ENCODE results near the gene WHRN. TPM values are rescaled to one million over a fixed set of nuclear protein-coding genes. Genes with fewer than 3 reads are reported as not detected.

Gene WHRN
- total RNA-seq, 2 experiments from 2014 or later: 19.9 to 20.5 TPM

DNA sequence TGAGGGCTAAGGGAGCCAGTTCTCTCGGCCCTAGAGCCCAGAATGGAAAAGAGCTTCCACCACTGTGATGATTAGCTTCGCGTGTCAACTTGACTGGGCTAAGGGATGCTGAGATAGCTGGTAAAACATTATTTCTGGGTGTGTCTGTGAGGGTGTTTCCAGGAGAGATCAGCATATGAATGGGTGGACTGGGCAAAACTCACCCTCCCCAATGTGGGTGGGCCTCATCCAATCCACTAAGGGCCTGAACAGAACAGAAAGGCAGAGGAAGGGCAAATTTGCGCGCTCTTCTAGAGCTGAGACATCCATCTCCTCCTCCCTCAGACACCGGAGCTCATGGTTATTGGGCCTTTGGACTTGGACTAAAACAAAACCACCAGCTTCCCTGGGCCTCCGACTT lies 96.6 kb downstream of the WHRN start:
- no peak for ATAC-seq (ENCODE audit: poor library complexity)
- H3K4me3 ChIP-seq (ENCODE audit: low read length): no peak overlapping the region
- Mint-ChIP-seq H3K9me3 (no peaks in the 10 kb centered on the region), H3K27me3 (no peaks in the 10 kb centered on the region), H3K27ac (no peak overlapping the region), H3K36me3 (ENCODE audit: low read depth) (no peaks in the 10 kb centered on the region), H3K4me1 (ENCODE audit: low read depth) (peaks cover 7% of the 10 kb centered on the region), H3K4me3 (no peak overlapping the region)
- H3K4me1 ChIP-seq (ENCODE audit: insufficient read depth, low read length): peaks cover 11% of the 10 kb centered on the region
- CTCF ChIA-PET: interaction anchor here (0.7 to 6.5 kb wide), 2 partner anchors 245 to 273 kb away, joined by 3 to 76 read pairs; no protein-coding TSS in a partner anchor
- POLR2A ChIA-PET: no interaction called here
- TF ChIP-seq, protein P1, sequence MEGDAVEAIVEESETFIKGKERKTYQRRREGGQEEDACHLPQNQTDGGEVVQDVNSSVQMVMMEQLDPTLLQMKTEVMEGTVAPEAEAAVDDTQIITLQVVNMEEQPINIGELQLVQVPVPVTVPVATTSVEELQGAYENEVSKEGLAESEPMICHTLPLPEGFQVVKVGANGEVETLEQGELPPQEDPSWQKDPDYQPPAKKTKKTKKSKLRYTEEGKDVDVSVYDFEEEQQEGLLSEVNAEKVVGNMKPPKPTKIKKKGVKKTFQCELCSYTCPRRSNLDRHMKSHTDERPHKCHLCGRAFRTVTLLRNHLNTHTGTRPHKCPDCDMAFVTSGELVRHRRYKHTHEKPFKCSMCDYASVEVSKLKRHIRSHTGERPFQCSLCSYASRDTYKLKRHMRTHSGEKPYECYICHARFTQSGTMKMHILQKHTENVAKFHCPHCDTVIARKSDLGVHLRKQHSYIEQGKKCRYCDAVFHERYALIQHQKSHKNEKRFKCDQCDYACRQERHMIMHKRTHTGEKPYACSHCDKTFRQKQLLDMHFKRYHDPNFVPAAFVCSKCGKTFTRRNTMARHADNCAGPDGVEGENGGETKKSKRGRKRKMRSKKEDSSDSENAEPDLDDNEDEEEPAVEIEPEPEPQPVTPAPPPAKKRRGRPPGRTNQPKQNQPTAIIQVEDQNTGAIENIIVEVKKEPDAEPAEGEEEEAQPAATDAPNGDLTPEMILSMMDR (IDR thresholded peaks at IDR 0.05): no peak
- no peaks in the 10 kb centered on the region for H3K27me3 ChIP-seq (ENCODE audit: control insufficient read depth in 1 of 2, insufficient read depth in 2 of 2, low read length in 2 of 2)
- H3K36me3 ChIP-seq (ENCODE audit: insufficient read depth, low read length): no peaks in the 10 kb centered on the region
- no peaks in the 10 kb centered on the region for H3K9me3 ChIP-seq (ENCODE audit: control insufficient read depth in 1 of 2, insufficient read depth in 1 of 2, low read length in 2 of 2)
- no peak overlapping the region for H3K27ac ChIP-seq (ENCODE audit: low read depth in 1 of 2, low read length in 2 of 2)
- DNase-seq: no peak
- intact Hi-C loops (cut with DNase I, micrococcal nuclease): loop anchor here (5.0 to 10.0 kb wide), 4 partner anchors 79 to 1116 kb away; no protein-coding TSS in a partner anchor

DNA sequence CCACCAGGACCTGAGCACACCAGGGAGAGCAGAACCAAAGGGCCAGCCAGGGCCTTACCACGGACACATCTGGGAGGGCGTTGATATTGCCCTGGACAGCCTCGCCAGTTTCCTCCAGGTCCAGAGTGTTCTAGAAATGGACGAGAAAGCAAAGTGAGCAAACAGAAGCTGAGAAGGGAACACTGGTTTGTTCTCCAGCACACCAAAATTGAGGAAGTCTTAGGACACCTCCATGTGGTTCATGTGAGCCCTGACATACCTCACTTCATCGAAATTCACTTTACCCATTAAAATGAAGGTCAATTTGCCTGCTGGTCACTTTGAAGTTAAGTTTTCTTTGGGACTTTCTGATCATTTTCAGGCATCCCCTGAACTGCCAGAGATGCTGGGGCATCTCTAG lies 97.4 kb downstream of the WHRN start:
- DNase-seq: no peak
- Histone ChIP-seq H3K4me3 (ENCODE audit: low read length) (no peak overlapping the region), H3K9me3 (ENCODE audit: control insufficient read depth in 1 of 2, insufficient read depth in 1 of 2, low read length in 2 of 2) (no peaks in the 10 kb centered on the region), H3K36me3 (ENCODE audit: insufficient read depth, low read length) (no peaks in the 10 kb centered on the region), H3K27me3 (ENCODE audit: control insufficient read depth in 1 of 2, insufficient read depth in 2 of 2, low read length in 2 of 2) (no peaks in the 10 kb centered on the region), H3K27ac (ENCODE audit: low read depth in 1 of 2, low read length in 2 of 2) (no peak overlapping the region), H3K4me1 (ENCODE audit: insufficient read depth, low read length) (peaks cover 11% of the 10 kb centered on the region)
- ChIA-PET POLR2A (interaction anchor here (0.6 kb wide), 1 partner anchor 57 kb away, joined by 3 read pairs; no protein-coding TSS in a partner anchor), CTCF (interaction anchor here (1.3 to 6.5 kb wide), 2 partner anchors 100 to 246 kb away, joined by 5 to 76 read pairs; no protein-coding TSS in a partner anchor)
- no peaks in the 10 kb centered on the region for H3K27me3 Mint-ChIP-seq
- no peaks in the 10 kb centered on the region for H3K9me3 Mint-ChIP-seq
- peaks cover 7% of the 10 kb centered on the region for H3K4me1 Mint-ChIP-seq (ENCODE audit: low read depth)
- no peaks in the 10 kb centered on the region for H3K36me3 Mint-ChIP-seq (ENCODE audit: low read depth)
- H3K27ac Mint-ChIP-seq: no peak overlapping the region
- ATAC-seq (ENCODE audit: poor library complexity): no peak
- no peak overlapping the region for H3K4me3 Mint-ChIP-seq
- TF ChIP-seq, protein P1 (IDR thresholded peaks at IDR 0.05): no peak
- intact Hi-C loops (cut with DNase I, micrococcal nuclease): loop anchor here (2.0 to 10.0 kb wide), 5 partner anchors 79 to 1117 kb away; no protein-coding TSS in a partner anchor

DNA sequence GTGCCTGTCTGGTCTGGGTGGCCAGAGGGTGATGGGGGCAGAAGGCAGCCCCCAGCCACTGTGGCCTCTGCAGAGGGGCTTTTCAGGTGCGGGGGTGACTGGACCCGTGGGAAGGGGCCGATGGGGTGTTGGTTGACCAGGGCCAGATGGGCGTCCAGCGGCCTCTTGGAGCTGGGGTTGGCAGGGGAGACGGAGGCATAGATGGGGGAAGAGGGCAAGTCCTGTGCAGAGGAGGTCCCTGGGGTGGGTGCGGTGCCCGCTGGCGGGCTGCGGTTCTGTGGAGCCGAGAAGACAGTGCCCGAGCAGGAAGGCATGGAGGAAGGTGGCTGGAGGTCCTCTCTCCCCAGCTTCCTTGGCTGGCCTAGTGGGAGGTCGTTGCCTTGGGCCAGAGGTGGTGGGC lies 98.8 kb downstream of the WHRN start:
- Mint-ChIP-seq H3K9me3 (no peaks in the 10 kb centered on the region), H3K36me3 (ENCODE audit: low read depth) (no peaks in the 10 kb centered on the region), H3K4me1 (ENCODE audit: low read depth) (peaks cover 7% of the 10 kb centered on the region), H3K4me3 (no peak overlapping the region), H3K27me3 (no peaks in the 10 kb centered on the region), H3K27ac (no peak overlapping the region)
- Histone ChIP-seq H3K27ac (ENCODE audit: low read depth in 1 of 2, low read length in 2 of 2) (no peak overlapping the region), H3K36me3 (ENCODE audit: insufficient read depth, low read length) (no peaks in the 10 kb centered on the region), H3K9me3 (ENCODE audit: control insufficient read depth in 1 of 2, insufficient read depth in 1 of 2, low read length in 2 of 2) (no peaks in the 10 kb centered on the region), H3K4me1 (ENCODE audit: insufficient read depth, low read length) (peaks cover 11% of the 10 kb centered on the region), H3K4me3 (ENCODE audit: low read length) (no peak overlapping the region), H3K27me3 (ENCODE audit: control insufficient read depth in 1 of 2, insufficient read depth in 2 of 2, low read length in 2 of 2) (no peaks in the 10 kb centered on the region)
- intact Hi-C loops (cut with DNase I, micrococcal nuclease): loop anchor here (2.0 to 10.0 kb wide), 5 partner anchors 81 to 1118 kb away; no protein-coding TSS in a partner anchor
- ATAC-seq (ENCODE audit: poor library complexity) (no peak), DNase-seq (no peak)
- CTCF ChIA-PET: interaction anchor here (0.7 to 6.5 kb wide), 10 partner anchors 12 to 330 kb away, joined by 3 to 76 read pairs (median 6); no protein-coding TSS in a partner anchor
- POLR2A ChIA-PET: interaction anchor here (1.7 to 2.2 kb wide), 3 partner anchors 14 to 186 kb away, joined by 7 to 14 read pairs (median 10); no protein-coding TSS in a partner anchor
- TF ChIP-seq, protein P1 (IDR thresholded peaks at IDR 0.05): no peak
